IPS-18c (cell line): ENCODE results near the gene MTPN.

Experiments
- H3K4me3 ChIP-seq: 2 replicates; pipeline ENCODE4 v1.7.0; 2013; ENCODE audit warnings: low read depth, mild to moderate bottlenecking, low read length, moderate library complexity; ENCODE audit not compliant: insufficient read depth
- H3K9me3 ChIP-seq: one replicate; pipeline ENCODE4 v1.6.1; 2013; ENCODE audit warnings: mild to moderate bottlenecking, low read length, moderate library complexity; ENCODE audit not compliant: control insufficient read depth, insufficient read depth

MTPN gene

GRCh38 chr7:135940077-135941075 is 36.8 kb downstream of the MTPN start:
- no peak overlapping the region for H3K4me3 ChIP-seq
- H3K9me3 ChIP-seq: no peaks in the 10 kb centered on the region

DNA sequence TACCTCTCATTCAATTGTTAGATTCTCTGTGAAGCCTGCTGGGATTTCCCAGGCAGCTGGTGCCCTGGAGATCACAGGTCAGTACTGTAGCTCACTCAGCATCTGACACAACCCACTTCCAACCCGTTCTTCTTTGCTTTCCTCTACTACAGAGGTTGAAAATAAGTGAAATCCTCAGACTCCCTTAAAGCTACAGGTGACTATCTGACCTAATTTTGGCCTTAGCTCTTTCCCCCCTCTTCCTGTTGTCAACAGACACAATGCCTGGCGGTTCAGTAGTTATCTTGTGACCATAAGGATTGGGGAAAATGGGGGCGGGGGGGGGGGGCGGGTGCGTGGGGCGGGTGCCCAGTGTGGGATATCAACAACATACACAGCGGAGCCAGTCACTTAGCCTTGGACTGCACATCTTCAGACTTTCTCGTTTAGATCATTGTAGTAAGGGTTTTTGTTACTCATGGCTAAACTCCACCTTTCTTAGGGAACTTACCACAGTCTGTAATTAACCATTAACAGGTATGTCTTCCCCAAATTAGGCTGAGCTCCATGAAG is 37.8 kb downstream of the MTPN start:
- H3K9me3 ChIP-seq: no peaks in the 10 kb centered on the region
- no peak overlapping the region for H3K4me3 ChIP-seq

DNA sequence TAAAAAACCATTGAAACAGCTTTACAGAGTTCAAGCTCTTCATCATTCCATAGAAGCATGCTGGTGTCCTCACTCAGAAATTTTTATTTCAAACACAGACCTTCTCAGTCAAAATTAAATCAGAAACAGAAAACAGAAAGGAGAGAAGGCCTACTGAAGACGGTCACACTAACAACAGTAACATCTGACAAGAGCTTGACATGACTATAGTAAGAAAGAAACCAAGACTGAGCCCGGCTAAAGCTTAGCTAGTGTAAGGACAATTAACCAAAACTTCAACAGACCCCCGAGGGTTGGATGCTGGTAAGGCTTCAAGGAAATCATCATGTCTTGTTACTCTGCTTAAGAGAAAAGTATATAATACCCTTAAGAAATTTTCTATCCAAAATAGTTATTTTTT is 38.6 kb downstream of the MTPN start:
- H3K4me3 ChIP-seq: no peak overlapping the region
- no peaks in the 10 kb centered on the region for H3K9me3 ChIP-seq

- Histone ChIP-seq H3K4me3 (no peak overlapping the region), H3K9me3 (no peaks in the 10 kb centered on the region)
Observed at GRCh38 chr7:135938086-135938485, 39.1 kb downstream of the MTPN start.

- Histone ChIP-seq H3K4me3 (no peak overlapping the region), H3K9me3 (no peaks in the 10 kb centered on the region)
Observed at GRCh38 chr7:135936497-135937217, 40.5 kb downstream of the MTPN start.

- H3K4me3 ChIP-seq: no peak overlapping the region
- H3K9me3 ChIP-seq: no peaks in the 10 kb centered on the region
Observed at GRCh38 chr7:135934651-135935050, 42.5 kb downstream of the MTPN start.

GRCh38 chr7:135933509-135934188 is 43.5 kb downstream of the MTPN start:
- H3K9me3 ChIP-seq: no peaks in the 10 kb centered on the region
- no peak overlapping the region for H3K4me3 ChIP-seq

- H3K9me3 ChIP-seq: no peaks in the 10 kb centered on the region
Observed at GRCh38 chr7:135932131-135932530, 45.0 kb downstream of the MTPN start.

GRCh38 chr7:135930565-135931461 is 46.3 kb downstream of the MTPN start:
- Histone ChIP-seq H3K9me3 (no peaks in the 10 kb centered on the region), H3K4me3 (no peak overlapping the region)

More at GRCh38 chr7:135932131-135932530, 45.0 kb downstream of the MTPN start:
- H3K4me3 ChIP-seq: no peak overlapping the region

GRCh38 chr7:135929722-135930141 is 47.4 kb downstream of the MTPN start:
- H3K4me3 ChIP-seq: no peak overlapping the region
- no peaks in the 10 kb centered on the region for H3K9me3 ChIP-seq

DNA sequence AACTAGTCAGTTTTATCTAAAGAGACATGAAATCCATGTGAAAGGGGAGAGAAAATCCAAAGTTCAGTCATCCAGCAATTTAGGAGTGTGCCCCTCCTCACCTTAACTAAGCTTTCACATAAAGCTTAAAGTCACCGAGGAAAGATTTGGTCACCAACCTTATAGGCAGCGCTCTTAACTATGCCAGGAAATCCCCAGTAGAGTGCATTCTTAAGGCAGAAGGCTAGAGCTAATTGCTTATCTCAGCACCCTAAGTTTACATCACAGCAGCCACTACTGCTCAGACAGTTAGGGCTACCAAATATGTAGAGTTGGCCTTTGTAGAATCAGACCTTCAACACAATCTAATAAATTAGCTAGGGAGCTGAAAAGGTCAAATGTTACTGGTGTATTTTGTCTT is 47.9 kb downstream of the MTPN start:
- no peaks in the 10 kb centered on the region for H3K9me3 ChIP-seq
- no peak overlapping the region for H3K4me3 ChIP-seq

- Histone ChIP-seq H3K4me3 (no peak overlapping the region), H3K9me3 (no peaks in the 10 kb centered on the region)
Observed at GRCh38 chr7:135928136-135928535, 49.0 kb downstream of the MTPN start.

GRCh38 chr7:135925210-135925609 is 51.9 kb downstream of the MTPN start:
- no peaks in the 10 kb centered on the region for H3K9me3 ChIP-seq
- no peak overlapping the region for H3K4me3 ChIP-seq

GRCh38 chr7:135924302-135924701 is 52.9 kb downstream of the MTPN start:
- Histone ChIP-seq H3K9me3 (no peaks in the 10 kb centered on the region), H3K4me3 (no peak overlapping the region)

DNA sequence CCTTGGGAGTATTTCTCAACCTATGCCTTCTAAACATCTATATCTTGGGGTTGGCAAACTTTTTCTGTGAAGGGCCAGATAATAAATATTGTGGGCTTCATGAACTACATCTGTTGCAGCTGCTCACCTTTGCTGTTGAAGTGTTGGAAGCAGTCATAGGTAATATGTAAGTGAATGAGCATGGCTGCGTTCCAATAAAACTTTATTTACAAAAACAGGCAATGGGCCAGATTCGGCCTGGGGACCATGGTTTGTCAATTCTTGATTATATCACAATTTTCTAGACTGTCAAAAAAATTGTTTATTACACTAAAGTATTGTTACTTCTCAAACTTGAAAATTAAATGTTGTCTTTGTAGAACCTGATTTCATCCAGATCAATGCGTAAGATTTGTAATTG is 54.9 kb downstream of the MTPN start:
- Histone ChIP-seq H3K9me3 (no peaks in the 10 kb centered on the region), H3K4me3 (no peak overlapping the region)

- Histone ChIP-seq H3K4me3 (no peak overlapping the region), H3K9me3 (no peaks in the 10 kb centered on the region)
Observed at GRCh38 chr7:135920478-135920877, 56.7 kb downstream of the MTPN start.
